Spinal cord (tissue), 10 donors: ENCODE results near the gene NEK1. TPM values are rescaled to one million over a fixed set of nuclear protein-coding genes. Genes with fewer than 3 reads are reported as not detected.
A peak's percentile ranks its signal among the peaks of the same experiment; 100 is the strongest.
"Not testable (repeated sequence)": the region's sequence is repeated elsewhere in the genome, so short reads cannot be mapped to it uniquely, and the experiment has no call there.

Experiments
- DNase-seq, 6 donors: peaks; one replicate each; pipeline versions ENCODE4 v3.0.0 to v3.0.0-alpha.2; 2013 to 2015; ENCODE audit warnings: low spot score in 6 of 6, low read depth in 4 of 6
- H3K27ac ChIP-seq: one replicate; pipeline ENCODE4 v1.5.1; 2013; ENCODE audit warnings: low read depth, low read length, control low read depth
- H3K27me3 ChIP-seq: one replicate; pipeline ENCODE4 v1.6.1; 2013; ENCODE audit warnings: low read length; ENCODE audit not compliant: control insufficient read depth, insufficient read depth
- H3K36me3 ChIP-seq: one replicate; pipeline ENCODE4 v1.6.1; 2013; ENCODE audit warnings: low read length; ENCODE audit not compliant: control insufficient read depth, insufficient read depth
- H3K4me1 ChIP-seq: one replicate; pipeline ENCODE4 v1.6.1; 2013; ENCODE audit warnings: low read length; ENCODE audit not compliant: control insufficient read depth, insufficient read depth
- H3K4me3 ChIP-seq: one replicate; pipeline ENCODE4 v1.5.1; 2013; ENCODE audit warnings: low read depth, low read length, control low read depth
- H3K9me3 ChIP-seq: one replicate; pipeline ENCODE4 v1.6.1; 2013; ENCODE audit warnings: low read length; ENCODE audit not compliant: control insufficient read depth, insufficient read depth
- WGBS: methylation state at CpG from one replicate; pipeline ENCODE4 v1.1.5; 2013; ENCODE audit warnings: missing lambda C conversion rate; ENCODE audit not compliant: insufficient coverage; 5-methylcytosine and 5-hydroxymethylcytosine counted together
- polyA plus RNA-seq, 2 donors: library from polyadenylated mRNA; unstranded; fragments of 120-200 nt; gene quantifications; one replicate each; pipeline ENCODE4 v1.2.1, GENCODE V29; 2013; ENCODE audit not compliant: insufficient read length in 2 of 2
- total RNA-seq, 2 donors: library from RNA; depleted of rRNA in 1 of 2; stranded (reverse); fragments of 120-200 nt in 1 of 2; fragments of >200 nt in 1 of 2; gene quantifications; one replicate each; pipeline versions ENCODE4 v1.2.3 to v1.2.4, GENCODE V29; 2013 to 2014
- donor health status: healthy.

NEK1 gene
- total and polyA plus RNA-seq, 4 donors, result 24.0 to 42.6 (median 28.2) TPM

DNA sequence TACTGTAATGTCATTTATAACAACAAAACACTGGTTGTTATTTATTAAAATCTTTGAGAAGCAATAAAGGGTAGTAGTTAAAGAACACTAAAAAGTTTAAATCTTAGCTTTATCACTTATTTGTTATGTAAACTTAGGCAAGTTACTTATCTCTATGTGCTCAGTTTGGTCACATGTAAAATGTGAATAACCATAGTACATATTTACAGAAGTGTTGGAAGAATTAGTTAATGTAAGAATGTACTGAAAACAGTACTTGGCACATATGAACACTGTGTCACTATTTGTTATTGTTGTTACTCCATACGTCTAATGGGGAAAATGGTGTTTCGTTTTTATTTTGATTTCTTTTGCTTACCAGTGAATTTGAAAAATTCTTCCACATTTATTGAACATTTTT is 9.1 kb downstream of the NEK1 start:
- Histone ChIP-seq H3K27ac (no peak overlapping the region), H3K36me3 (peaks cover 4% of the 10 kb centered on the region), H3K4me3 (no peak overlapping the region), H3K9me3 (no peaks in the 10 kb centered on the region), H3K4me1 (no peaks in the 10 kb centered on the region), H3K27me3 (no peaks in the 10 kb centered on the region)
- WGBS, result no CpG with 5 or more reads among the region's 2 CpGs
- DNase-seq, result no peak

DNA sequence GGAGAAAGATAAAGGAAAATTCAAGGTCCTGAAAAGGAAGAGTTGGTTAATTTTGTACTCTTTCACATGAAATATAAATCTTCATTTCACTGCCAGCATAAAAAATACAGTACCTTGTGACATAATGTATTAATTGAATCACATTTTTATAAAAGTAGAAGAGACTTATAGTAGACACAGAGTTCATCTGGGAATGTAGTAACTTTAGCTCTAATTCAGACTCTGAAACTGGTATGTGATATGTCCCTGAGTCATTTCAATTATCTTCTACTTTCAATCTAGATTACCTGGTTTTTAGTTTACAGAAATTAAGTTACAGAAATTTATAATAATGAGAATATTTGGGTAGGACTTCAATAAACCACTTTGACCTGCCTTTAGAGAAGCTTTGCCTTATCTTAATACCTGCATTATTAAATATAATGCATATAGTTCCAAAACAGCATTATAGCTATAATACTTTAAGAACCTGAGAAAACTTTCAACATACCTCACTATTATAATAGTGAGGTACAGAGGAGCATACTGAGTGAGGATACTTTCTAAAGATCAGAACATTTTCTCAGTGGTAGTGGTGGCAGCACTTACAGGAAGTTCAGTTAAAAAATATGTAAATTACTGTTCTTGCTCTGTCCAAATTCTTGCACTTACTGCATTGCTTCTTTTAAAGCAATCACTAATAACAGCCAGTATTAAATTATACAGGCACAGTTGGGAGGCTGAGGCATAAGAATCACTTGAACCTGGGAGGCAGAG is 11.2 kb downstream of the NEK1 start:
- Histone ChIP-seq H3K36me3 (peaks cover 7% of the 10 kb centered on the region), H3K27me3 (no peaks in the 10 kb centered on the region), H3K4me3 (no peak overlapping the region), H3K27ac (no peak overlapping the region), H3K9me3 (no peaks in the 10 kb centered on the region), H3K4me1 (no peaks in the 10 kb centered on the region)
- DNase-seq, result no peak

DNA sequence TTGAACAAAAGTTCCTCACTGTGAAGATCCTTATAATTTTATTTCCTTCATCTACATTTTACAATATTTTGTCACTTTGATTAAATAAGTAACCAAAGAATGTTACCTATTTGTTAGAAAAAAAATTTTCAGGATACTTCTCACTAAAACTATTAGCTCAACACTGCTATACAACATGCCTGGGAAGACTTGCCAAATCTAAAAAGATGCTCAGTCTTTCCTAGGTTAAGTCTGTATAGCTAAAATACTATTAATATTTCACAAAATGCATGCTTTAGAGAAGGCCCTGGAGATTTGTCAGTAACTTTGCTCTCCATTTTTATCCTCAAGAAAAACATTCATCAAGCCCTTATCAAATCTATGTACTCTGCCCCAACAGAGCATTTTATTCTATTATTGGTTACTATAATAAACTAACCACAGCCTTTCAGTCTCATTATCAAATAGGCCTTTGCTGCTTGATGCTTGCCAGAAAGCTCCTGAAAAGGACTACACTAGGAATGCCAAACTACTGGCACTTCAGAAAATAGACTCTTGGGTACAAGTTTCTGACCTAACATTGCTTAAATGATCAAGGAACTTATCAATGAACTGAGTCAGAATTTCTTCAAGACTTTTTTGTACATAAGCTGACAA is 17.7 kb downstream of the NEK1 start:
- no peaks in the 10 kb centered on the region for H3K4me1 ChIP-seq
- H3K9me3 ChIP-seq, result no peaks in the 10 kb centered on the region
- H3K27ac ChIP-seq, result no peak overlapping the region

DNA sequence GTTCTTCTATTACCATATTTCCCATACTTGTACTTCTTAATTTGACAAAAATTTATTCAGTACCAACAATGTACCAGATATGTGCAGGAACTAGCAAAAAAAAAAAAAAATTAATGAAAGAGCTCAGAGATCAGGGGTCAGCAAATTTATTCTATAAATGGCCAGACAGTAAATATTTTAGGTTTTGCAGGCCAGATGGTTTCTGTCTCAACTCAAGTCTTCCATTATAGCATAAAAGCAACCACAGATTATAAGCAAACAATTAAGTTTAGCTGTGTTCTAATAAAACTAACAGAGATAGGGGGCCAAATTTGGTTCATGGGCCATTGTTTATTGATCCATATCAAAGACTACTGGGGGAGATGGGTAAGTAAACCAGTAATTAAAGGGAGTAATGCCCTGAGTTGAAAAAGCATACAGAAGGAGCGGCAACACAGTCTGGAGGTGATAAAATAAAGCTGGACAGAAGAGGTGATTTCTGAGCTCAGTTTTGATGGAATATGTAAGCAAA is 19.3 kb downstream of the NEK1 start:
- peaks cover 10% of the 10 kb centered on the region for H3K36me3 ChIP-seq
- H3K4me1 ChIP-seq, result no peaks in the 10 kb centered on the region
- no peak overlapping the region for H3K27ac ChIP-seq
- WGBS, result no CpG with 5 or more reads among the region's 1 CpG
- no peaks in the 10 kb centered on the region for H3K9me3 ChIP-seq
- DNase-seq, result no peak
- H3K4me3 ChIP-seq, result no peak overlapping the region
- no peaks in the 10 kb centered on the region for H3K27me3 ChIP-seq

More for the DNA sequence above, 17.7 kb downstream of the NEK1 start:
- Histone ChIP-seq H3K4me3 (no peak overlapping the region), H3K27me3 (no peaks in the 10 kb centered on the region), H3K36me3 (peaks cover 10% of the 10 kb centered on the region)
- DNase-seq, result no peak

DNA sequence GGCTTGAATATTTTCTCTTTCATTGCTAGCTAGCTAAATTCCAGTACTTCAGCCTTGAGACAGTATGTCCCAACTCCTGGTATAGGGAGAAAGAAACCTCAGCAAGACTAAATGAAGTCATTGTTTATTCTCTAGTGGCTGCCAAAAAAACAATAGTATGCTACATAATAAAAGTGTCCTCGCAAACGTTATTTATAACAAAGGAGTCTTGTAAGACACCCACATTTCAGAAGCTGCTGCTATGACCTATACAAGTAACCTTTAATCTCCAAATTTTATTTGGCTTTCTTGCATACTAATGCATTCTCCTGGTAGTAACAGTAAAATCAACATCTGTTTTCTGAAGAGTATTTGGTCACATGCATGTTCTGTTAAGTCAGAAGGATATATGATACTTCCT is 28.8 kb downstream of the NEK1 start:
- Histone ChIP-seq H3K4me1 (no peaks in the 10 kb centered on the region), H3K27me3 (no peaks in the 10 kb centered on the region), H3K36me3 (peaks cover 4% of the 10 kb centered on the region), H3K27ac (peak overlapping the region; percentile 6), H3K4me3 (no peak overlapping the region), H3K9me3 (no peaks in the 10 kb centered on the region)
- no CpG with 5 or more reads among the region's 2 CpGs for WGBS
- peak in 1 of 6 donors; percentile 20 for DNase-seq

DNA sequence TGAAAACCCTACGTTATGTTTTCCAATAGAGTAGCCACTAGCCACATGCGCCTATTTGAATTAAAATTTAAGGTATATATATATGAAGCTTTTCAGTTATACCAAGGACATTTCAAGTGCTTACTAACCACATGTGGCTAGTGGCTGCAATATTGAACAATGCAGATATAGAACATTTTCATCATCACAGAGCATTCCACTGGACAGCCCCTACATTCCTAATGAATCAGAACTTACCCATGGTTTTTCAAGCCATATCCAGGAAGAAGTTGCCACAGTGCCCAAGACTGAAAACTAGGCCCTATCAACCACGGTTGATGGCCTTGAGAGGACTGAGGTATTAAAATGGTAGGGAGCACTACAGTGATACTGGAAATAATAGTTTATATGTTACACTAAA is 29.7 kb downstream of the NEK1 start:
- WGBS, result no CpG with 5 or more reads among the region's 3 CpGs
- Histone ChIP-seq H3K27ac (peak overlapping the region; percentile 47), H3K9me3 (no peaks in the 10 kb centered on the region), H3K36me3 (peaks cover 4% of the 10 kb centered on the region), H3K4me1 (no peaks in the 10 kb centered on the region), H3K27me3 (no peaks in the 10 kb centered on the region), H3K4me3 (no peak overlapping the region)
- DNase-seq, result no peak

DNA sequence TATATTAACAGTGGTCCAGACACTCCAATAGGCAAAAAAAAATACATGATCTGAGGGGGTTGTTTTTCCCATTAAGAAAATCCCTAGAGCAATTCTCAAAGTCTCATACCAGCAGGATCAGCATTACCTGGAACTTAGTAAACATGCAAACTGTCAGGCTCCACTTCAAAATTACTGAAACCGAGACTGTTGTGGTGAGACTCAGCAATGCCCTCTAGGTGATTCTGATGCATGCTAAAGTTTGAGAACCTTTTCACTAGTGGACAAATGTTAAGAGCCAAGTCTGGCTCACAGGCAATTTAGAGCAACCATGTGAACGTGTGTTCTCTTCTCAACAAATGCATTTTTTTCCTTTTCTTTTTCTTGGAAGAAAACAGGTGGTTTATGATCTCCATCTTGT is 30.2 kb downstream of the NEK1 start:
- H3K4me3 ChIP-seq, result no peak overlapping the region
- H3K4me1 ChIP-seq, result no peaks in the 10 kb centered on the region
- WGBS, result 100% methylated on average over 1 of the region's 2 CpGs
- no peaks in the 10 kb centered on the region for H3K27me3 ChIP-seq
- H3K36me3 ChIP-seq, result peaks cover 4% of the 10 kb centered on the region
- DNase-seq, result no peak
- no peaks in the 10 kb centered on the region for H3K9me3 ChIP-seq
- no peak overlapping the region for H3K27ac ChIP-seq

DNA sequence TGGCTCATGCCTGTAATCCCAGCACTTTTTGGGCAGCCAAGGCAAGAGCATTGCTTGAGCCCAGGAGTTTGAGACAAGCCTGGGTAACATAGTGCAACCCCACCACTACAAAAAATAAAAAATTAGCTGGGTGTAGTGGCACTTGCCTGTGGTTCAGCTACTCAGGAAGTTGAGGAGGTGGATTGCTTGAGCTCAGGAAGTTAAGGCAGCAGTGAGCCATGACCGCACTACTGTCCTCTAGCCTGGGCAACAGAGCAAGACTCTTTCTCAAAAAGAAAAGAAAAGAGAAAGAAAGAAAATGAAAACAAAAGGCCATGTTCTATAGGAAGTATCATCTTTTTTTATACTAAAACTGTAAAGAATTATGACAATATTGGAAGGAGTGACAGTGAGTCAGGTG is 38.5 kb downstream of the NEK1 start:
- no peak for DNase-seq
- H3K27me3 ChIP-seq, result no peaks in the 10 kb centered on the region
- no peaks in the 10 kb centered on the region for H3K9me3 ChIP-seq
- no peak overlapping the region for H3K4me3 ChIP-seq
- H3K4me1 ChIP-seq, result no peaks in the 10 kb centered on the region
- H3K36me3 ChIP-seq, result peaks cover 17% of the 10 kb centered on the region
- 100% methylated on average over 1 of the region's 1 CpG for WGBS
- no peak overlapping the region for H3K27ac ChIP-seq

DNA sequence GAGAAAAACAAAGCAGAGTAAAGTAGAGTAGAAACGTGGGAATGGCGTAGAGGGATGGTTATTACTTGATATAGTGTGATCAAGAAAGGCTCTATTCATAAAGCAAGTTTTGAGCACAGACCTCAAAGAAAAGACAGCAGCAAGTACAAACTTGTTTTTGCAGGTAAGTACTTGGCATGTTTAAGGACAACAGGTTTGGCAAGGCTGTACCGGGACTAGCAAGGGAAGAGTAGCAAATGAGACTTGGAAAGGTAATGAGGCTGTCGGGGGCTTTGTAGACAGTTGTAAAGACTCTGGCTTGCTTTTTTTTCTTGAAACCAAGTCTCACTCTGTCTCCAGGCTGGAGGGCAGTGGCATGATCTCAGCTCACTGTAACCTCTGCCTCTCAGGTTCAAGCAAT is 40.9 kb downstream of the NEK1 start:
- Histone ChIP-seq H3K27ac (no peak overlapping the region), H3K4me1 (no peaks in the 10 kb centered on the region), H3K9me3 (no peaks in the 10 kb centered on the region), H3K36me3 (peaks cover 17% of the 10 kb centered on the region), H3K27me3 (no peaks in the 10 kb centered on the region), H3K4me3 (no peak overlapping the region)
- WGBS, result 92% methylated on average over 3 of the region's 4 CpGs
- no peak for DNase-seq

GRCh38 chr4:169571012-169571411 is 41.4 kb downstream of the NEK1 start:
- not testable (repeated sequence) for H3K27me3 ChIP-seq, H3K4me1 ChIP-seq, H3K27ac ChIP-seq, H3K4me3 ChIP-seq, H3K9me3 ChIP-seq, DNase-seq
- no CpG with 5 or more reads among the region's 3 CpGs for WGBS
- peaks cover 16% of the 10 kb centered on the region for H3K36me3 ChIP-seq
